ENCODE data around the gene TOR1AIP2. TPM values are rescaled to one million over a fixed set of nuclear protein-coding genes. Genes with fewer than 3 reads are reported as not detected.

The TOR1AIP2 gene
- total RNA-seq, 1 donor from 2014 or later = 88.5 TPM

GRCh38 chr1:179823693-179824092 is 53.9 kb downstream of the TOR1AIP2 start:
- Histone ChIP-seq H3K27me3 (no peaks in the 10 kb centered on the region), H3K9me3 (no peaks in the 10 kb centered on the region), H3K27ac (no peak overlapping the region), H3K36me3 (no peaks in the 10 kb centered on the region), H3K4me1 (no peaks in the 10 kb centered on the region), H3K4me3 (no peak overlapping the region)
- TF ChIP-seq, protein P1, sequence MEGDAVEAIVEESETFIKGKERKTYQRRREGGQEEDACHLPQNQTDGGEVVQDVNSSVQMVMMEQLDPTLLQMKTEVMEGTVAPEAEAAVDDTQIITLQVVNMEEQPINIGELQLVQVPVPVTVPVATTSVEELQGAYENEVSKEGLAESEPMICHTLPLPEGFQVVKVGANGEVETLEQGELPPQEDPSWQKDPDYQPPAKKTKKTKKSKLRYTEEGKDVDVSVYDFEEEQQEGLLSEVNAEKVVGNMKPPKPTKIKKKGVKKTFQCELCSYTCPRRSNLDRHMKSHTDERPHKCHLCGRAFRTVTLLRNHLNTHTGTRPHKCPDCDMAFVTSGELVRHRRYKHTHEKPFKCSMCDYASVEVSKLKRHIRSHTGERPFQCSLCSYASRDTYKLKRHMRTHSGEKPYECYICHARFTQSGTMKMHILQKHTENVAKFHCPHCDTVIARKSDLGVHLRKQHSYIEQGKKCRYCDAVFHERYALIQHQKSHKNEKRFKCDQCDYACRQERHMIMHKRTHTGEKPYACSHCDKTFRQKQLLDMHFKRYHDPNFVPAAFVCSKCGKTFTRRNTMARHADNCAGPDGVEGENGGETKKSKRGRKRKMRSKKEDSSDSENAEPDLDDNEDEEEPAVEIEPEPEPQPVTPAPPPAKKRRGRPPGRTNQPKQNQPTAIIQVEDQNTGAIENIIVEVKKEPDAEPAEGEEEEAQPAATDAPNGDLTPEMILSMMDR (IDR thresholded peaks at IDR 0.05) = no peak
- no peak for DNase-seq
- ATAC-seq = no peak
- intact Hi-C loops (cut with DNase I) = no loop called here

- H3K27me3 ChIP-seq = no peaks in the 10 kb centered on the region
- H3K36me3 ChIP-seq = no peaks in the 10 kb centered on the region
- TF ChIP-seq, protein P1 (IDR thresholded peaks at IDR 0.05) = no peak
- no peak overlapping the region for H3K4me3 ChIP-seq
- DNase-seq = no peak
- H3K27ac ChIP-seq = no peak overlapping the region
- intact Hi-C loops (cut with DNase I) = no loop called here
- no peak for ATAC-seq
- H3K4me1 ChIP-seq = no peaks in the 10 kb centered on the region
- no peaks in the 10 kb centered on the region for H3K9me3 ChIP-seq
Measured at GRCh38 chr1:179822065-179822464, 55.5 kb downstream of the TOR1AIP2 start.

GRCh38 chr1:179821524-179821923 is 56.1 kb downstream of the TOR1AIP2 start:
- DNase-seq (no peak), ATAC-seq (no peak)
- H3K27me3 ChIP-seq = no peaks in the 10 kb centered on the region

DNA sequence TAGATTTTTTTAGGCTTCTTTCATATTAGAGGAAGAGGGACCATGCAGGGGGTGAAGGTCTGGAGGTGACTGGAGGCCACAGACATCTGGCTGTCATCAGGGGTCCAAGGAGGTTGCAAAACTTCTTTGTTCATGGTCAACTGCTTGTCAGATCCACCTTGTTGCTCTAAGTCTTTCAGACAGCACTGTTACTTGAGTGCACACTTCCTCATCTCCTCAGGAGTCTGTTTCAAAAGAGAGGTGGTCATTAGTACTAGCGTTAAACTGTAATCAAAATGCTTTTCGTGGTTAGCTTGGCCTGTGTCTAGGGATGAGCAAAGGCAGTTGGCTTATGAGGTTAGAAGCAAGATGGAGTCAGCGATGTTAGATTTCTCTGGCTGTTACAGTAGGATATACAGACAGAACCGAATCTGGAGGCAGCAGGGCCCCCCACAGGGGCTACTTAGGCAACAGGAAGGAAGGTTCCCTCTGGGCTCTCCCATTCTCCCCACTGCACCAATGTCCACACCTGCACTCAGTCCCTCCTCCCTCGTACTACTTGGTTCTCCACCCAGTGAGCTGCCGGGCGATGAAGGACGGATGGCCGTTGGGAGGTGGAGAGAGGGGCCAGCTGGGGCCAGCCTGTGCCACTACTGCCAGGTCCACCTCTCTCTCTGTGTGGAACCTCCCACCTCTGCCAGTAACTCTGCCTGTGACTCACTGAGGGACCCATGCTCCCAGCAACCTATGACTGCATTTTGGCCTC is 57.2 kb downstream of the TOR1AIP2 start:
- DNase-seq = no peak
- intact Hi-C loops (cut with DNase I) = no loop called here

More at GRCh38 chr1:179821524-179821923, 56.1 kb downstream of the TOR1AIP2 start:
- no peaks in the 10 kb centered on the region for H3K36me3 ChIP-seq
- H3K4me3 ChIP-seq = no peak overlapping the region
- H3K9me3 ChIP-seq = no peaks in the 10 kb centered on the region
- intact Hi-C loops (cut with DNase I) = no loop called here
- TF ChIP-seq, protein P1 (IDR thresholded peaks at IDR 0.05) = no peak
- peaks cover 3% of the 10 kb centered on the region for H3K4me1 ChIP-seq
- H3K27ac ChIP-seq = no peak overlapping the region

GRCh38 chr1:179818743-179819173 is 58.8 kb downstream of the TOR1AIP2 start:
- ATAC-seq = no peak
- DNase-seq = no peak
- Histone ChIP-seq H3K9me3 (no peaks in the 10 kb centered on the region), H3K4me3 (no peak overlapping the region), H3K27me3 (no peaks in the 10 kb centered on the region), H3K4me1 (peaks cover 20% of the 10 kb centered on the region), H3K36me3 (no peaks in the 10 kb centered on the region), H3K27ac (no peak overlapping the region)
- TF ChIP-seq, protein P1 (IDR thresholded peaks at IDR 0.05) = no peak
- intact Hi-C loops (cut with DNase I) = no loop called here

More for the DNA sequence above, 57.2 kb downstream of the TOR1AIP2 start:
- ATAC-seq = no peak
- Histone ChIP-seq H3K36me3 (no peaks in the 10 kb centered on the region), H3K4me1 (peaks cover 10% of the 10 kb centered on the region), H3K27ac (no peak overlapping the region), H3K9me3 (no peaks in the 10 kb centered on the region), H3K27me3 (no peaks in the 10 kb centered on the region), H3K4me3 (no peak overlapping the region)
- TF ChIP-seq, protein P1 (IDR thresholded peaks at IDR 0.05) = no peak

Measured in upper lobe of right lung (tissue), 1 donor.